B cell (primary cell): ENCODE results near the gene EEFSEC. TPM values are rescaled to one million over a fixed set of nuclear protein-coding genes. Genes with fewer than 3 reads are reported as not detected.

Experiments used
- ATAC-seq: fragments of 200-7000 bp; cut with Tn5 transposase; one replicate; pipeline ENCODE4 v1.10.0; 2021; ENCODE audit warnings: low read depth, mild to moderate bottlenecking, moderate number of reproducible peaks, moderate library complexity
- CTCF ChIA-PET: fragments of 350-600 bp; sonication (Branson Sonifier 250); formaldehyde crosslinking; loops from one replicate; lab custom pipeline; 2021; ENCODE audit warnings: antibody characterized with exemption, inconsistent platforms; lab: Charles Lee
- POLR2A ChIA-PET: fragments of 350-600 bp; sonication (Branson Sonifier 250); formaldehyde crosslinking; loops from one replicate; lab custom pipeline; 2021; ENCODE audit warnings: antibody characterized with exemption; lab: Charles Lee
- DNase-seq: peaks from one replicate; pipeline ENCODE4 v3.0.0; 2013
- H2AFZ ChIP-seq: 2 replicates; pipeline ENCODE4 v1.6.1; 2012; ENCODE audit warnings: mild to moderate bottlenecking, low read depth, low read length; ENCODE audit not compliant: insufficient read depth, poor library complexity, severe bottlenecking
- H3K27ac ChIP-seq, 2 donors: 1 replicate in 1 of 2; 2 replicates in 1 of 2; pipeline ENCODE4 v1.5.1; 2012 to 2013; ENCODE audit warnings: low read length in 2 of 2, mild to moderate bottlenecking in 2 of 2, moderate library complexity in 1 of 2
- H3K27me3 ChIP-seq, 4 experiments: fragments of 200-600 bp in 1 of 4; sonication (generic) in 1 of 4; replicated peaks in 1 of 4; 1 replicate in 2 of 4; 2 replicates in 2 of 4; pipeline versions ENCODE4 v1.6.1 to v1.7.0; 2013 to 2016; ENCODE audit warnings: low read length in 3 of 4, mild to moderate bottlenecking in 2 of 4, mixed read lengths in 1 of 4, moderate library complexity in 1 of 4; ENCODE audit not compliant: insufficient read depth in 4 of 4, control insufficient read depth in 3 of 4; ENCODE audit errors: control extremely low read depth in 1 of 4
- H3K36me3 ChIP-seq, 2 experiments: replicated peaks in 1 of 2; 1 replicate in 1 of 2; 2 replicates in 1 of 2; pipeline versions ENCODE4 v1.6.1 to v1.7.1; 2013; ENCODE audit warnings: low read length in 1 of 2; ENCODE audit not compliant: insufficient read depth in 2 of 2, control insufficient read depth in 1 of 2; ENCODE audit errors: control extremely low read depth in 1 of 2, extremely low read depth in 1 of 2
- H3K4me1 ChIP-seq, 2 donors: fragments of 200-600 bp in 1 of 2; sonication (generic) in 1 of 2; 1 replicate in 1 of 2; 2 replicates in 1 of 2; pipeline versions ENCODE4 v1.5.1 to v1.6.1; 2013 to 2017; ENCODE audit warnings: low read length in 2 of 2; ENCODE audit not compliant: control insufficient read depth in 2 of 2, insufficient read depth in 2 of 2
- H3K4me2 ChIP-seq: replicated peaks from 2 replicates; pipeline ENCODE3; 2012; ENCODE audit warnings: mild to moderate bottlenecking, low read depth, low read length; ENCODE audit not compliant: poor library complexity, severe bottlenecking
- H3K4me3 ChIP-seq, 5 experiments: fragments of 200-600 bp in 1 of 5; sonication (generic) in 1 of 5; 1 replicate in 3 of 5; 2 replicates in 2 of 5; pipeline versions ENCODE4 v1.5.1 to v1.7.0; 2011 to 2016; ENCODE audit warnings: low read length in 4 of 5, mild to moderate bottlenecking in 4 of 5, low read depth in 2 of 5, control low read depth in 1 of 5, moderate library complexity in 1 of 5; ENCODE audit not compliant: insufficient read depth in 1 of 5; ENCODE audit errors: control extremely low read depth in 1 of 5, extremely low read depth in 1 of 5
- H3K79me2 ChIP-seq: fragments of 200-600 bp; sonication (generic); one replicate; pipeline ENCODE4 v1.6.0; 2016; ENCODE audit warnings: low read length; ENCODE audit not compliant: control insufficient read depth, insufficient read depth
- H3K9ac ChIP-seq: fragments of 200-600 bp; sonication (generic); 2 replicates; pipeline ENCODE4 v1.6.1; 2017; ENCODE audit warnings: mild to moderate bottlenecking, low read length, moderate library complexity
- H3K9me3 ChIP-seq, 3 donors: one replicate each; pipeline versions ENCODE4 v1.6.1 to v1.7.1; 2013; ENCODE audit warnings: low read length in 2 of 3; ENCODE audit not compliant: control insufficient read depth in 2 of 3, insufficient read depth in 1 of 3; ENCODE audit errors: control extremely low read depth in 1 of 3
- H4K20me1 ChIP-seq: 2 replicates; pipeline ENCODE4 v1.6.0; 2012; ENCODE audit warnings: mild to moderate bottlenecking, low read length; ENCODE audit not compliant: insufficient read depth, control insufficient read depth, poor library complexity, severe bottlenecking
- H3K27ac Mint-ChIP-seq: one replicate; pipeline ENCODE4 v1.8.0; 2021; ENCODE audit warnings: mixed read lengths
- H3K27me3 Mint-ChIP-seq: one replicate; pipeline ENCODE4 v1.8.0; 2021; ENCODE audit warnings: mixed read lengths
- H3K4me1 Mint-ChIP-seq: one replicate; pipeline ENCODE4 v1.8.0; 2021; ENCODE audit warnings: mixed read lengths
- H3K4me3 Mint-ChIP-seq: one replicate; pipeline ENCODE4 v1.8.0; 2021; ENCODE audit warnings: mixed read lengths
- H3K9me3 Mint-ChIP-seq: one replicate; pipeline ENCODE4 v1.8.0; 2022; ENCODE audit warnings: mixed read lengths; ENCODE audit not compliant: insufficient read depth
- CTCF ChIP-seq: fragments of 200-600 bp; IDR thresholded peaks from one replicate; pipeline ENCODE4 v1.8.0; 2022; ENCODE audit warnings: antibody characterized with exemption, mild to moderate bottlenecking
- EZH2 ChIP-seq: IDR thresholded peaks from 2 replicates; pipeline ENCODE4 v1.6.1; 2012; ENCODE audit warnings: borderline replicate concordance, low read depth, mild to moderate bottlenecking, moderate library complexity, low read length; ENCODE audit not compliant: insufficient read depth, poor library complexity, severe bottlenecking
- WGBS: methylation state at CpG from one replicate; pipeline ENCODE4 v1.1.5; 2013; ENCODE audit warnings: missing lambda C conversion rate; ENCODE audit not compliant: insufficient coverage; 5-methylcytosine and 5-hydroxymethylcytosine counted together
- intact Hi-C: fragments of 100-400 bp; cut with micrococcal nuclease; formaldehyde crosslinking; loops from one replicate; pipeline ENCODE4 v1.10.0; 2022
- polyA plus RNA-seq: library from polyadenylated mRNA; depleted of rRNA; stranded (reverse); fragments of >200 nt; gene quantifications from 2 replicates; pipeline ENCODE4 v1.2.3, GENCODE V29; 2012
- total RNA-seq, 2 donors: library from RNA; stranded (reverse); fragments of 120-200 nt in 1 of 2; gene quantifications; 1 replicate in 1 of 2; 2 replicates in 1 of 2; pipeline versions ENCODE4 v1.2.3 to v1.2.4, GENCODE V29; 2013 to 2022

Gene EEFSEC
- total and polyA plus RNA-seq, 2 donors (not counting 1 experiment from before 2014, with no cell fraction given) = 17.9 to 18.4 TPM

DNA sequence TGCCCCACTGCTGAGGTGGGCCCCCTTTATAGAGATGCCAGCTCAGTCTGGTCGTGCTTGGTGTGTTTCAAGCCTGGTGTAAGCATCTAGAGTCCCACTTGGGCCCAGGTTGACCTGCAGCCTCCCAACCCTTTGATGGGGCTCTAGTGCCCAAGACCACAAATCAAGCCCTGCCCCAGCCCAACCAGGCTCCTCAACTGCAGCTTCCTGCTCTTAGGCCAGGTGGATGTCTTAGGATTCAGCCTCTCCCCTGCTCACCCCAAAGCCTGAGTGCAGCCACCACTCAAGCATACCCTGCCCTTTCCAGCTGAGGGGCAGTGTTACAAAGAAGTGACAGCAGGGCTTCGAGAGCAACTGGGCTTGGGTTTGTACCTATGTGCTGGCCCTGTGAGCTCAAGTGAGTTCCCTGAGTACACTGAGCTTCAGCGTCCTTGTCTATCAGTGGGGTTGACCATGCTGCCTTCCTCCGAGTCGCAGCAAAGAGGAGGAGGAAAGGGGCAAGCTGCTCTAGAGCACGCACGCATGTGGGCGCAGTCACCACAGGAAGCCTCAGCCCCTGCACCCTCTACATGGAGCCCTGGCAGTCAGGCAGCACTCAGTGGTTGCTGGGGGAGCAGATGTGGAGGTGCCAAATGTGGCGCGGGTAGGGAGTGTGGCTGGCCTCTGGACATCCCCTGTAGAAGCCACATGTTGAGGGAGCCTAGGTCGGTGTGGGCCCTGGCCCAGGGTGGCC, 120.7 kb downstream of the EEFSEC start:
- H3K4me3 Mint-ChIP-seq = no peak overlapping the region
- no peak overlapping the region for H3K4me3 ChIP-seq
- H3K4me2 ChIP-seq = no peak overlapping the region
- H3K27me3 ChIP-seq = no peaks in the 10 kb centered on the region
- 89% methylated on average over 11 of the region's 11 CpGs for WGBS
- no peaks in the 10 kb centered on the region for H3K27me3 Mint-ChIP-seq
- H3K36me3 ChIP-seq = peaks cover 0 to 10% of the 10 kb centered on the region in 2 experiments
- H3K9me3 Mint-ChIP-seq = no peaks in the 10 kb centered on the region
- intact Hi-C loops = no loop called here
- H3K9ac ChIP-seq = no peak overlapping the region
- no peaks in the 10 kb centered on the region for H3K9me3 ChIP-seq
- ChIA-PET CTCF (no interaction called here), POLR2A (no interaction called here)
- no peak overlapping the region for H3K27ac ChIP-seq
- H3K79me2 ChIP-seq = no peaks in the 10 kb centered on the region
- ATAC-seq (no peak), DNase-seq (no peak)
- no peaks in the 10 kb centered on the region for H3K4me1 Mint-ChIP-seq
- H3K4me1 ChIP-seq = no peaks in the 10 kb centered on the region
- H4K20me1 ChIP-seq = no peaks in the 10 kb centered on the region
- H3K27ac Mint-ChIP-seq = no peak overlapping the region
- no peak overlapping the region for H2AFZ ChIP-seq
- TF ChIP-seq CTCF = no peak
- no peak for TF ChIP-seq EZH2

DNA sequence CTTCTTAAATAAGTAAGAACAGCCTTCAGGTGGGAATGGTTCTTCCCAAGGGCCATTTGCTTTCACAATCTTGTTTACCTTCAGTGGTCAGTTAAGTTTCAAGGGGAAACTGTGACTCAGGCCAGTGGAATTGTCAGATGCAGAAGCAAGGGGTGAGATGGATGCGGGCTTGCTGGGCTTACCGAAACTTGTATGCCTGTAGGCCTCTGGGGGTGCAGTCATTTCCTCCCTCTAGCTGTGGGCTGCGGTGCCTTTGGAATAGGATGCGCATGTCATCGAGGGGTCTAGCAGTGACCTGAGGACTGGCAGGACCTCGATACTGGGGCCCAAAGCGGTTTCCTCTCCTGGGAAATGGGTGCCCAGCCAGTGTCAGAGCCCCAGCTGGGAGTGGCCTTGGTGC, 121.6 kb downstream of the EEFSEC start:
- Mint-ChIP-seq H3K4me3 (no peak overlapping the region), H3K27ac (no peak overlapping the region), H3K9me3 (no peaks in the 10 kb centered on the region), H3K4me1 (no peaks in the 10 kb centered on the region), H3K27me3 (no peaks in the 10 kb centered on the region)
- H3K36me3 ChIP-seq = peaks cover 0 to 8% of the 10 kb centered on the region in 2 experiments
- H4K20me1 ChIP-seq = no peaks in the 10 kb centered on the region
- CTCF ChIA-PET = no interaction called here
- no peak overlapping the region for H3K9ac ChIP-seq
- DNase-seq (no peak), ATAC-seq (no peak)
- H3K4me2 ChIP-seq = no peak overlapping the region
- H3K9me3 ChIP-seq = no peaks in the 10 kb centered on the region
- TF ChIP-seq CTCF (no peak), EZH2 (no peak)
- POLR2A ChIA-PET = no interaction called here
- no peaks in the 10 kb centered on the region for H3K79me2 ChIP-seq
- H2AFZ ChIP-seq = no peak overlapping the region
- no peak overlapping the region for H3K4me3 ChIP-seq
- no peak overlapping the region for H3K27ac ChIP-seq
- no peaks in the 10 kb centered on the region for H3K27me3 ChIP-seq
- intact Hi-C loops = no loop called here
- WGBS = 98% methylated on average over 7 of the region's 7 CpGs
- no peaks in the 10 kb centered on the region for H3K4me1 ChIP-seq
